ENCODE results near the gene LTBP3. TPM values are rescaled to one million over a fixed set of nuclear protein-coding genes. Genes with fewer than 3 reads are reported as not detected.

Gene LTBP3
- total and polyA plus RNA-seq, 9 of the 15 experiments (the other 6 are each of a cell fraction or from before 2014, with no cell fraction given): 0.06 to 20.5 (median 4.8) TPM

DNA sequence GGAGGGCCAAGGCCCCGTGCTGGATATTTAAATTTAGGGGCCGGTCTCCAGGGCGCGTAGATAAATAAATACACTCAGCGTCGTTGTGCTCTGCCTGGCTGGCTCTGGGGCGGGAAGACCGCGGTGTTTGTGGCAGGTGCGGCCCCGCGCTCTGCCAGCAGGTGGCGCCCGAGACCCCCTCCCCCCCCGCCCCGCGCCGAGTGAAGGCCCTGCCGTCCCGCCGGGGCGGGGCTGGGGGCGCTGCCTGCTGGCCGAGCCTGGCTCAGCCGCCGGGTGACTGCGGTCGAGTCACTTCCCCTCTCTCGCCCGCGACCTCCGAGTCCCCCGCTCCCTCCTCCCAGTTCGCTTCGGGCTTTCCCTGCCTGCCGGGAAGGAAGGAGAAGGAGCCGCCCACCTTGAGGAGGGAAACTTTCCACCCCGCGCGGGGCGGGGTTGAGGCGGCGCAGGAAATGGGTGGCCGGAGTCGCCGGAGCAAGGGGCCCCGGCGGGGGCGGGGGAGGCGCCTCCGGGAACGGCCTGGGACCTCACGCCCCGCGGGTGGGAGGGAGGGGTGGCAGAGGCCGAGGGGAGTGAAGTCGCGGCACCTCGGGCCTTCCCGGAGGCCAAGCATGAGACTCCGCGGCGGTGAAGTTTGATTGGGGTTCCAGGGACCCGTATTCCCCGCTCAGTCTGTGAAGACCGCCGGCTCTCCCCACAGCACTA lies 16.1 kb upstream of the LTBP3 start (continued):
- TF ChIP-seq ZNF699 (CRISPR knock-in tag; IDR thresholded peaks at IDR 0.05; ENCODE audit: insufficient replicate concordance): no peak
- TF ChIP-seq, protein P1, sequence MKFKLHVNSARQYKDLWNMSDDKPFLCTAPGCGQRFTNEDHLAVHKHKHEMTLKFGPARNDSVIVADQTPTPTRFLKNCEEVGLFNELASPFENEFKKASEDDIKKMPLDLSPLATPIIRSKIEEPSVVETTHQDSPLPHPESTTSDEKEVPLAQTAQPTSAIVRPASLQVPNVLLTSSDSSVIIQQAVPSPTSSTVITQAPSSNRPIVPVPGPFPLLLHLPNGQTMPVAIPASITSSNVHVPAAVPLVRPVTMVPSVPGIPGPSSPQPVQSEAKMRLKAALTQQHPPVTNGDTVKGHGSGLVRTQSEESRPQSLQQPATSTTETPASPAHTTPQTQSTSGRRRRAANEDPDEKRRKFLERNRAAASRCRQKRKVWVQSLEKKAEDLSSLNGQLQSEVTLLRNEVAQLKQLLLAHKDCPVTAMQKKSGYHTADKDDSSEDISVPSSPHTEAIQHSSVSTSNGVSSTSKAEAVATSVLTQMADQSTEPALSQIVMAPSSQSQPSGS (CRISPR knock-in tag; IDR thresholded peaks at IDR 0.05): no peak
- TF ChIP-seq, protein P2, sequence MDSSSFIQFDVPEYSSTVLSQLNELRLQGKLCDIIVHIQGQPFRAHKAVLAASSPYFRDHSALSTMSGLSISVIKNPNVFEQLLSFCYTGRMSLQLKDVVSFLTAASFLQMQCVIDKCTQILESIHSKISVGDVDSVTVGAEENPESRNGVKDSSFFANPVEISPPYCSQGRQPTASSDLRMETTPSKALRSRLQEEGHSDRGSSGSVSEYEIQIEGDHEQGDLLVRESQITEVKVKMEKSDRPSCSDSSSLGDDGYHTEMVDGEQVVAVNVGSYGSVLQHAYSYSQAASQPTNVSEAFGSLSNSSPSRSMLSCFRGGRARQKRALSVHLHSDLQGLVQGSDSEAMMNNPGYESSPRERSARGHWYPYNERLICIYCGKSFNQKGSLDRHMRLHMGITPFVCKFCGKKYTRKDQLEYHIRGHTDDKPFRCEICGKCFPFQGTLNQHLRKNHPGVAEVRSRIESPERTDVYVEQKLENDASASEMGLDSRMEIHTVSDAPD (CRISPR knock-in tag; IDR thresholded peaks at IDR 0.05): no peak
- no peak for TF ChIP-seq CCAR2 (IDR thresholded peaks at IDR 0.05; ENCODE audit: low read depth, low read length)
- no peak for TF ChIP-seq CBX5 (IDR thresholded peaks at IDR 0.05; ENCODE audit: borderline replicate concordance, low read depth)
- peak; percentile 96 for TF ChIP-seq ZBTB7A (IDR thresholded peaks at IDR 0.05; ENCODE audit: borderline replicate concordance, control insufficient read depth, low read depth, low read length)
- TF ChIP-seq, protein P3, sequence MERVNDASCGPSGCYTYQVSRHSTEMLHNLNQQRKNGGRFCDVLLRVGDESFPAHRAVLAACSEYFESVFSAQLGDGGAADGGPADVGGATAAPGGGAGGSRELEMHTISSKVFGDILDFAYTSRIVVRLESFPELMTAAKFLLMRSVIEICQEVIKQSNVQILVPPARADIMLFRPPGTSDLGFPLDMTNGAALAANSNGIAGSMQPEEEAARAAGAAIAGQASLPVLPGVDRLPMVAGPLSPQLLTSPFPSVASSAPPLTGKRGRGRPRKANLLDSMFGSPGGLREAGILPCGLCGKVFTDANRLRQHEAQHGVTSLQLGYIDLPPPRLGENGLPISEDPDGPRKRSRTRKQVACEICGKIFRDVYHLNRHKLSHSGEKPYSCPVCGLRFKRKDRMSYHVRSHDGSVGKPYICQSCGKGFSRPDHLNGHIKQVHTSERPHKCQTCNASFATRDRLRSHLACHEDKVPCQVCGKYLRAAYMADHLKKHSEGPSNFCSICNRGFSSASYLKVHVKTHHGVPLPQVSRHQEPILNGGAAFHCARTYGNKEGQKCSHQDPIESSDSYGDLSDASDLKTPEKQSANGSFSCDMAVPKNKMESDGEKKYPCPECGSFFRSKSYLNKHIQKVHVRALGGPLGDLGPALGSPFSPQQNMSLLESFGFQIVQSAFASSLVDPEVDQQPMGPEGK (CRISPR knock-in tag; IDR thresholded peaks at IDR 0.05; ENCODE audit: borderline replicate concordance): no peak
- TF ChIP-seq ZNF174 (CRISPR knock-in tag; IDR thresholded peaks at IDR 0.05): no peak
- no peak for TF ChIP-seq TCF7 (IDR thresholded peaks at IDR 0.05; ENCODE audit: borderline replicate concordance)
- no peak for TF ChIP-seq EP400 (IDR thresholded peaks at IDR 0.05)
- TF ChIP-seq ZFP1 (CRISPR knock-in tag; IDR thresholded peaks at IDR 0.05): no peak
- TF ChIP-seq PTBP1 (IDR thresholded peaks at IDR 0.05; ENCODE audit: low read depth, low read length): no peak
- TF ChIP-seq ETV6 (IDR thresholded peaks at IDR 0.05; ENCODE audit: borderline replicate concordance in 1 of 2, low read depth in 2 of 2, low read length in 1 of 2): peak in 1 of 2 experiments; percentile 69; a peak in 1 of 4 replicates
- TF ChIP-seq ETV6 (CRISPR knock-in tag; IDR thresholded peaks at IDR 0.05; ENCODE audit: borderline replicate concordance): no peak
- TF ChIP-seq, protein P4, sequence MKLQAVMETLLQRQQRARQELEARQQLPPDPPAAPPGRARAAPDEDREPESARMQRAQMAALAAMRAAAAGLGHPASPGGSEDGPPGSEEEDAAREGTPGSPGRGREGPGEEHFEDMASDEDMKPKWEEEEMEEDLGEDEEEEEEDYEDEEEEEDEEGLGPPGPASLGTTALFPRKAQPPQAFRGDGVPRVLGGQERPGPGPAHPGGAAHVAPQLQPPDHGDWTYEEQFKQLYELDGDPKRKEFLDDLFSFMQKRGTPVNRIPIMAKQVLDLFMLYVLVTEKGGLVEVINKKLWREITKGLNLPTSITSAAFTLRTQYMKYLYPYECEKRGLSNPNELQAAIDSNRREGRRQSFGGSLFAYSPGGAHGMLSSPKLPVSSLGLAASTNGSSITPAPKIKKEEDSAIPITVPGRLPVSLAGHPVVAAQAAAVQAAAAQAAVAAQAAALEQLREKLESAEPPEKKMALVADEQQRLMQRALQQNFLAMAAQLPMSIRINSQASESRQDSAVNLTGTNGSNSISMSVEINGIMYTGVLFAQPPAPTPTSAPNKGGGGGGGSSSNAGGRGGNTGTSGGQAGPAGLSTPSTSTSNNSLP (IDR thresholded peaks at IDR 0.05; ENCODE audit: borderline replicate concordance, low read depth, low read length): no peak
- no peak for TF ChIP-seq NFIX (CRISPR knock-in tag; IDR thresholded peaks at IDR 0.05; ENCODE audit: low read depth)
- TF ChIP-seq TCFL5 (CRISPR knock-in tag; conservative IDR thresholded peaks at IDR 0.05): no peak
- no peak for TF ChIP-seq ZNF717 (CRISPR knock-in tag; IDR thresholded peaks at IDR 0.05)
- no peak for TF ChIP-seq DACH1 (IDR thresholded peaks at IDR 0.05; ENCODE audit: partially characterized antibody)
- TF ChIP-seq KDM2B (CRISPR knock-in tag; IDR thresholded peaks at IDR 0.05): no peak
- no peak for TF ChIP-seq NFXL1 (CRISPR knock-in tag; IDR thresholded peaks at IDR 0.05)
